GM10248 (cell line): Measurements from ENCODE around the gene ZNF831.

ENCODE experiments used
- CTCF ChIA-PET: fragments of 300-600 bp; sonication (Branson Sonifier 250); formaldehyde crosslinking; extraction: SDS; loops from one replicate; lab custom pipeline; 2021; ENCODE audit warnings: antibody characterized with exemption; lab: Yijun Ruan, JAX
- POLR2A ChIA-PET: fragments of 350-650 bp; sonication (Branson Sonifier 250); formaldehyde crosslinking; extraction: SDS; loops from one replicate; lab custom pipeline; 2020; ENCODE audit warnings: antibody characterized with exemption; lab: Yijun Ruan, JAX
- DNase-seq: peaks from one replicate; pipeline ENCODE4 v3.0.0; 2012; ENCODE audit errors: extremely low spot score
- CTCF ChIP-seq: IDR thresholded peaks from 2 replicates; pipeline ENCODE4 v1.5.1; 2012; ENCODE audit warnings: mild to moderate bottlenecking, low read depth; ENCODE audit errors: extremely low read depth, missing control alignments, control extremely low read depth

Gene ZNF831

GRCh38 chr20:59191756-59192532, 28.3 kb downstream of the ZNF831 start:
- ChIA-PET POLR2A (no interaction called here), CTCF (no interaction called here)
- no peak for DNase-seq
- no peak for TF ChIP-seq CTCF

- ChIA-PET CTCF (no interaction called here), POLR2A (no interaction called here)
- DNase-seq = no peak
- no peak for TF ChIP-seq CTCF
Observed at GRCh38 chr20:59192533-59192896, 28.9 kb downstream of the ZNF831 start.

- ChIA-PET CTCF (no interaction called here), POLR2A (no interaction called here)
- no peak for DNase-seq
- TF ChIP-seq CTCF = no peak
Observed at GRCh38 chr20:59193325-59193724, 29.7 kb downstream of the ZNF831 start.

GRCh38 chr20:59194023-59194935, 30.7 kb downstream of the ZNF831 start:
- DNase-seq = no peak
- ChIA-PET CTCF (interaction anchor here (0.9 kb wide), 1 partner anchor 11 kb away, joined by 3 read pairs; no protein-coding TSS in a partner anchor), POLR2A (interaction anchor here (0.6 kb wide), 1 partner anchor 42 kb away, joined by 4 read pairs; no protein-coding TSS in a partner anchor)
- no peak for TF ChIP-seq CTCF

- ChIA-PET CTCF (interaction anchor here (0.9 kb wide), 1 partner anchor 10 kb away, joined by 3 read pairs; no protein-coding TSS in a partner anchor), POLR2A (no interaction called here)
- no peak for DNase-seq
- no peak for TF ChIP-seq CTCF
Observed at GRCh38 chr20:59195316-59195993, 31.8 kb downstream of the ZNF831 start.

GRCh38 chr20:59204165-59204894, 40.7 kb downstream of the ZNF831 start:
- CTCF ChIA-PET = interaction anchor here (1.1 to 5.9 kb wide), 4 partner anchors 18 to 334 kb away, joined by 4 to 115 read pairs (median 28); no protein-coding TSS in a partner anchor
- POLR2A ChIA-PET = no interaction called here
- TF ChIP-seq CTCF = no peak
- no peak for DNase-seq
